ENCODE data around the gene HLA-DMB.

GRCh38 chr6:32950449-32950848 is 9.6 kb upstream of the HLA-DMB start:
- TF ChIP-seq CTCF (IDR thresholded peaks at IDR 0.05): no peak
- no peak for TF ChIP-seq POLR2AphosphoS5 (IDR thresholded peaks at IDR 0.05)
